ENCODE data around the gene GRIP1. TPM values are rescaled to one million over a fixed set of nuclear protein-coding genes. Genes with fewer than 3 reads are reported as not detected.

The GRIP1 gene
- total RNA-seq, 2 experiments from 2014 or later: 0.85 to 1.6 TPM

GRCh38 chr12:66345956-66346355 is 332.9 kb downstream of the GRIP1 start:
- H3K36me3 Mint-ChIP-seq (ENCODE audit: low read depth): peaks cover 80% of the 10 kb centered on the region
- no peak overlapping the region for H3K4me3 Mint-ChIP-seq
- CTCF ChIA-PET: interaction anchor here (0.6 to 1.4 kb wide), 3 partner anchors 10 to 1576 kb away, joined by 3 to 4 read pairs (median 3); no protein-coding TSS in a partner anchor
- H3K27ac Mint-ChIP-seq: peak overlapping the region; percentile 64
- H3K4me1 Mint-ChIP-seq: peaks cover 17% of the 10 kb centered on the region
- no peaks in the 10 kb centered on the region for H3K27me3 Mint-ChIP-seq
- peaks cover 15% of the 10 kb centered on the region for H3K9me3 Mint-ChIP-seq
- no peak for DNase-seq
- POLR2A ChIA-PET: no interaction called here

DNA sequence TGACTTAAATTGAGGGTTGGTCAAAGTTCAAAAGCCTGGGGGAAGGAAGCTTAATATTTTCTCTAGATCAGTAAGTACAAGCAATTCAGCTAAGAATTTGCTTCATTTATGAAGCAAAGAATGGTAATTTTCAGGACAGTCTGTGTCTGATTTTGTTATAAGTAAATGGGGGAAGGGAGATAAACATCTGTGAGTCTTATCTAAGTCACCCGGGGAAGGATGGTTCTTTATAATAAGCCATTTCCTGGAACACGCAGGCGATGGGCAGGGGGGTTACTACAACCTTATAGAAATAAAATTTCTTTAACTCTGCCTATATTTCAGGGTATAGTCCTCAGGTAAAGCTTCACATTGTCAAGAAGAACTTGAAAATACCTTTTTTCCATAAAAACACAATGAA is 333.7 kb downstream of the GRIP1 start:
- Mint-ChIP-seq H3K36me3 (ENCODE audit: low read depth) (peaks cover 81% of the 10 kb centered on the region), H3K27me3 (no peaks in the 10 kb centered on the region), H3K4me1 (peaks cover 17% of the 10 kb centered on the region), H3K27ac (peak overlapping the region; percentile 6), H3K4me3 (no peak overlapping the region), H3K9me3 (peaks cover 21% of the 10 kb centered on the region)
- DNase-seq: no peak
- ChIA-PET POLR2A (no interaction called here), CTCF (interaction anchor here (0.6 to 1.4 kb wide), 6 partner anchors 9 to 1575 kb away, joined by 3 to 4 read pairs (median 3); no protein-coding TSS in a partner anchor)

GRCh38 chr12:66341126-66341525 is 337.8 kb downstream of the GRIP1 start:
- peaks cover 27% of the 10 kb centered on the region for H3K9me3 Mint-ChIP-seq
- H3K27me3 Mint-ChIP-seq: no peaks in the 10 kb centered on the region
- ChIA-PET POLR2A (no interaction called here), CTCF (no interaction called here)
- DNase-seq: no peak
- H3K36me3 Mint-ChIP-seq (ENCODE audit: low read depth): peaks cover 79% of the 10 kb centered on the region
- H3K27ac Mint-ChIP-seq: no peak overlapping the region
- H3K4me1 Mint-ChIP-seq: peaks cover 16% of the 10 kb centered on the region
- H3K4me3 Mint-ChIP-seq: no peak overlapping the region

DNA sequence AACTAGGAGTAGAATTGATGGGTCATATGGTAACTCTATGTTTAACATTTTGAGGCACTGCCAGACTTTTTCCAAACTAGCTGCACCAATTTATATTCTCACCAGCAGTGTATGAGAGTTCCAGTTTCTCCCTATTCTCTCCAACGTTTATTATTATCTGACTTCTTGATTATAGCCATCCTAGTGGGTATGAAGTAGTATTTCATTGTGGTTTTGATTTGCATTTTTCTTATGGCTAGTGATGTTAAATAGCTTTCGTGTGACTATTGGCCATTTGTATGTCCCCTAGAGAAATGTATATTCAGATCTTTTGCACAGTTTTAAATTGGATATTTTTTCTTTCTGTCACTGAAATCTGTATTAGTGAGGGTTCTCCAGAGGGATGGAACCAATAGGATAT is 338.7 kb downstream of the GRIP1 start:
- H3K4me1 Mint-ChIP-seq: peaks cover 10% of the 10 kb centered on the region
- H3K4me3 Mint-ChIP-seq: no peak overlapping the region
- no peaks in the 10 kb centered on the region for H3K27me3 Mint-ChIP-seq
- POLR2A ChIA-PET: no interaction called here
- peaks cover 27% of the 10 kb centered on the region for H3K9me3 Mint-ChIP-seq
- peaks cover 69% of the 10 kb centered on the region for H3K36me3 Mint-ChIP-seq (ENCODE audit: low read depth)
- DNase-seq: no peak
- CTCF ChIA-PET: no interaction called here
- H3K27ac Mint-ChIP-seq: no peak overlapping the region

GRCh38 chr12:66337381-66338010 is 341.4 kb downstream of the GRIP1 start:
- Mint-ChIP-seq H3K9me3 (peaks cover 20% of the 10 kb centered on the region), H3K27me3 (no peaks in the 10 kb centered on the region), H3K36me3 (ENCODE audit: low read depth) (peaks cover 62% of the 10 kb centered on the region), H3K4me1 (no peaks in the 10 kb centered on the region), H3K27ac (peak overlapping the region; percentile 43), H3K4me3 (no peak overlapping the region)
- no peak for DNase-seq
- CTCF ChIA-PET: interaction anchor here (0.7 kb wide), 1 partner anchor 151 kb away, joined by 3 read pairs; no protein-coding TSS in a partner anchor
- POLR2A ChIA-PET: no interaction called here

DNA sequence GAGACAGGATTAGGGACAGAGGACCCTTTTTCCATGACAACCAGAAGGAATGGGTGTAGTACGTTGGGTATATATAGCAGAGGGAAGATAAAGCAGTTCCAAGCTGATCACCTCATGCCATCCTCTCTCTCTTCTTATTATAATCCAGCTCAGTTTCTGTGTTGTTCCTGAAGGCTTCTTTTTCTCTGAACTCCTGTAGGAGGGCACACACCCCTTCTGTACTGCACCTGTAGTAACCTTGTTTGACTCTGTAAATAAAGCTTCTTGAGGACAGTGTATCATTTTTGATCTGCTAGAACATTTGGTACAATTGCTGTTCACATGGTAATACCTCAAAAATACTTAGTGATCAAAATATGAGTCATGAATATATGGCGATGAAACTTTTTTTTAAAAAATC is 343.1 kb downstream of the GRIP1 start:
- Mint-ChIP-seq H3K36me3 (ENCODE audit: low read depth) (peaks cover 62% of the 10 kb centered on the region), H3K9me3 (peaks cover 9% of the 10 kb centered on the region), H3K27me3 (no peaks in the 10 kb centered on the region), H3K4me1 (peaks cover 4% of the 10 kb centered on the region), H3K27ac (no peak overlapping the region), H3K4me3 (no peak overlapping the region)
- ChIA-PET POLR2A (no interaction called here), CTCF (interaction anchor here (0.6 to 0.8 kb wide), 2 partner anchors 10 to 49 kb away, joined by 3 read pairs; no protein-coding TSS in a partner anchor)
- DNase-seq: no peak

DNA sequence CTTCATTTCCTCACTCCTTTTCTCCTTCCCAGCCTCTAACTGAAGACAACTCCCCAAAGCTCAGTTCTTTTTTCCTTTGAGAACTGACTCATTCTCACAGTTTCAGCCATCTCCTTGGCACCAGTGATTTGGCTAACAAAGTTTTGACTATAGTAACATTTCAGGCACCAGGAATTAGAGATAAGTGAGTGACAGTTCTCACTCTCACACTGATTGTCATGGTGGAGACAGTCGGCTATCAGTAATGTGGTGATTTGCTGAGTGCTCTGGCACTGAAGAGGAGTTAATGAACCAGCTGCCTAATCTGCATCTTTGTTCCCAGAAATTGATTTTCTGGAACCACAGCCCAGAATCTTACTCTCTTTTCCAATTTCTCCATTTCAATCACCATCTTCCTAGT is 347.1 kb downstream of the GRIP1 start:
- peaks cover 58% of the 10 kb centered on the region for H3K36me3 Mint-ChIP-seq (ENCODE audit: low read depth)
- H3K27ac Mint-ChIP-seq: no peak overlapping the region
- CTCF ChIA-PET: no interaction called here

GRCh38 chr12:66331016-66331415 is 347.9 kb downstream of the GRIP1 start:
- Mint-ChIP-seq H3K9me3 (no peaks in the 10 kb centered on the region), H3K27ac (no peak overlapping the region), H3K27me3 (no peaks in the 10 kb centered on the region), H3K36me3 (ENCODE audit: low read depth) (peaks cover 64% of the 10 kb centered on the region), H3K4me3 (no peak overlapping the region), H3K4me1 (peaks cover 4% of the 10 kb centered on the region)
- ChIA-PET CTCF (no interaction called here), POLR2A (no interaction called here)
- DNase-seq: no peak

More for the DNA sequence above, 347.1 kb downstream of the GRIP1 start:
- H3K9me3 Mint-ChIP-seq: no peaks in the 10 kb centered on the region
- no peaks in the 10 kb centered on the region for H3K27me3 Mint-ChIP-seq
- peaks cover 4% of the 10 kb centered on the region for H3K4me1 Mint-ChIP-seq
- DNase-seq: no peak
- H3K4me3 Mint-ChIP-seq: no peak overlapping the region
- POLR2A ChIA-PET: no interaction called here

- ChIA-PET POLR2A (no interaction called here), CTCF (interaction anchor here (1.5 to 1.6 kb wide), 2 partner anchors 22 to 27 kb away, joined by 3 to 8 read pairs; partner anchors contain the start of gene HELB)
- no peak overlapping the region for H3K4me3 Mint-ChIP-seq
- no peaks in the 10 kb centered on the region for H3K9me3 Mint-ChIP-seq
- no peaks in the 10 kb centered on the region for H3K27me3 Mint-ChIP-seq
- no peak overlapping the region for H3K27ac Mint-ChIP-seq
- H3K36me3 Mint-ChIP-seq (ENCODE audit: low read depth): peaks cover 75% of the 10 kb centered on the region
- peaks cover 4% of the 10 kb centered on the region for H3K4me1 Mint-ChIP-seq
- DNase-seq: no peak
These were observed 348.9 kb downstream of the GRIP1 start for GRCh38 chr12:66329941-66330340.

DNA sequence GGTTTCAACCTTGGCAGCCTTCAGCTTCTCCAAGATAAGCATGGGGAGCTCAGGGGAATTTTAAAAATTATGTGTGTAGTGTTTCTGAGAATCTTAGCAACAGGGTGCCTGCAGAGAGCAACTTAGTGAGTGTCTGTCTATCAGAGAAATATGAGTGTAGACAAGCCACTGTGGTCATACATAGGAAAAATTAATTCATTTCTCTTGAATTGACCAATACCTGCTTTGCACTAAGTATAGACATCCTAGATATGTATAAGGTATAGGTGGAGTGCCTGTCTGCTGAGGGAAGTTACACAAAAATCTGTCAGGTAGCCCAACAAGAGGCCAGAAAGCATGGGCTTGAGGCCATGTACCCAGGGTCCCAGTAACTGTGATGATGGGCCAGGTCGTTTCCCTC is 355.9 kb downstream of the GRIP1 start:
- POLR2A ChIA-PET: no interaction called here
- Mint-ChIP-seq H3K36me3 (ENCODE audit: low read depth) (peaks cover 72% of the 10 kb centered on the region), H3K9me3 (no peaks in the 10 kb centered on the region), H3K4me3 (no peak overlapping the region), H3K4me1 (peaks cover 17% of the 10 kb centered on the region), H3K27ac (no peak overlapping the region), H3K27me3 (no peaks in the 10 kb centered on the region)
- DNase-seq: no peak
- CTCF ChIA-PET: no interaction called here

DNA sequence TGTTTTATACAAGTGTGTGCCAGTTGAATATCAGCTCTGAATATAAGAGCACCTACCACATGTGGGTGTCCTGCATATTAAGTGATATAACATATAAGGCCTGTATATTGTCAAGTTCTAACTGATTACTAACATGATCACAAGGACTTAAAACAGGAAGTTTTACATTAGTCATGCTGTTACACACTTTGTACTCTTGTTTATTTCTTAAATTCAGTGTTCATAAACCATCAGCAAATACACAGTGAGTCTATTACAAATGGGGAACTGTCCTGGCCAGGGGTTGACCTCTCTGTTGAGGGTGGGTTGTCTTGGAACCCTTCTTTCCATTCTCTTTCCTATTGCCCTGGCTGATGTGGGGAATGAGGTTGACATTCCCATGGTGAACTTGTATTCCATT is 357.4 kb downstream of the GRIP1 start:
- ChIA-PET POLR2A (no interaction called here), CTCF (interaction anchor here (1.2 kb wide), 1 partner anchor 10 kb away, joined by 3 read pairs; no protein-coding TSS in a partner anchor)
- Mint-ChIP-seq H3K4me3 (no peak overlapping the region), H3K27me3 (no peaks in the 10 kb centered on the region), H3K36me3 (ENCODE audit: low read depth) (peaks cover 67% of the 10 kb centered on the region), H3K9me3 (no peaks in the 10 kb centered on the region), H3K27ac (no peak overlapping the region), H3K4me1 (peaks cover 26% of the 10 kb centered on the region)
- DNase-seq: no peak

DNA sequence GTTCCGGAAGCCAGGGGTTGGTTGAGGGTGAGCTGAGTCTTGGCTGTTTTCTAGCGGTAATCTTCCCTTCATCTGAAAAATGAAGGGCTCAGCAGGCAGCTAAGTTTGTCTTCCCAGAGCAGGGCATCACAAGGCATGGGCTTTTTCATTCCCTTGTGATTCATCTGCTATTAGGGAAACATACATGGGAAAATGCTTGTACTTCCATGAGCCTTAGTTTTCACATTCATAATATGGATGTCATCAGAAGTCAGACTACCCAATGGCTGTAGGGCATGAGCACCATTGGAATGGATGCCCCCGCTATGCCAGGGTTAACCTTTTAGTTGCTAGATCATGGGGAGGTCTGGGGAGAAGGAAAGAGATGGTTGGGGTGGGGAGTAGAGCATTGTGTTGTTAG is 357.9 kb downstream of the GRIP1 start:
- Mint-ChIP-seq H3K36me3 (ENCODE audit: low read depth) (peaks cover 67% of the 10 kb centered on the region), H3K4me3 (no peak overlapping the region), H3K27ac (no peak overlapping the region), H3K9me3 (no peaks in the 10 kb centered on the region), H3K4me1 (peaks cover 28% of the 10 kb centered on the region), H3K27me3 (no peaks in the 10 kb centered on the region)
- DNase-seq: no peak
- POLR2A ChIA-PET: no interaction called here
- CTCF ChIA-PET: no interaction called here

DNA sequence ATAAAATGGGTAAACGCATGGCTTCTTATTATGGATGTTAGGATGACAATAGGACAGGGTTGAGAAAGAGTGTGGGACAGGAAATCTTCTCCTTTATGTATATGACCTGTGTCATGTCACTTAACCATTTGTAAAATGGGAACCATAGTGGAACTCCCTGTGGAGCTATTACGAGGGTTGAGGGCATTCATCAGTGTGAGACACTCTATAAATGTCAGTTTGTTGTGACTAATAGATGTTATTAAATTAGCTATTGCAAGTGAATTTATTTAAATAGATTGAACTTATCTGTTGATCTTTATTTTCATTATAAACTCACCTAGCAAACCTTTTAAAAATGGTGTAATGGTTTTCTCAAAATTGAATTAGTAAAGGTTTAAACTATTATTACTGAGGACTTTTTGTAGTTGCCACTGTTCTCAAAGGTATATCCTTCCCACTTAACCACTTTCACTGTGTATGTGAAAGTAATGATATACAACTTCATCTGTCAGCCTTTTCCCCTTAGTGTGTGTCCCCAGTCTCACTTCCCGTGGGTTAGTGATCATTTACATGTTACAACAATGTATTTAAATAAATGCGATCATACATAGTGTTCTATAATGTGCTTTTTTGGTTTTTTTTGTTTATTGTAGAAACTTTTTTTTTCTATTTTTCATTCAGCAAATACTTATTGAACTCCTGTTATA is 359.5 kb downstream of the GRIP1 start:
- H3K4me1 Mint-ChIP-seq: peaks cover 28% of the 10 kb centered on the region
- peaks cover 57% of the 10 kb centered on the region for H3K36me3 Mint-ChIP-seq (ENCODE audit: low read depth)
- H3K4me3 Mint-ChIP-seq: no peak overlapping the region
- H3K9me3 Mint-ChIP-seq: no peaks in the 10 kb centered on the region
- no peak for DNase-seq
- no peak overlapping the region for H3K27ac Mint-ChIP-seq
- ChIA-PET CTCF (interaction anchor here (0.7 kb wide), 1 partner anchor 12 kb away, joined by 3 read pairs; no protein-coding TSS in a partner anchor), POLR2A (no interaction called here)
- H3K27me3 Mint-ChIP-seq: no peaks in the 10 kb centered on the region
